T47D (cell line): Measurements from ENCODE around the gene SF3B1.
"Not testable (repeated sequence)": the region's sequence is repeated elsewhere in the genome, so short reads cannot be mapped to it uniquely, and the experiment has no call there.

ENCODE experiments used
- DNase-seq, 2 experiments: peaks; one replicate each; pipeline versions ENCODE4 v3.0.0 to v3.0.0-alpha.2; 2011 to 2012; ENCODE audit warnings: low read depth in 1 of 2, low spot score in 1 of 2
- JUND ChIP-seq: IDR thresholded peaks from 2 replicates; pipeline ENCODE4 v1.6.1; 2012; ENCODE audit warnings: low read depth
- in situ Hi-C: cut with HindIII; loops from 2 replicates; pipeline ENCODE4 v1.10.0; 2016; ENCODE audit warnings: low sequenced_read_pairs, low pct_unique_long_range_greater_than_20kb

Gene SF3B1

GRCh38 chr2:197388866-197389587 is 45.8 kb downstream of the SF3B1 start:
- in situ Hi-C loops, result no loop called here
- no peak for DNase-seq
- no peak for TF ChIP-seq JUND

GRCh38 chr2:197387179-197387578 is 47.6 kb downstream of the SF3B1 start:
- no peak for DNase-seq
- TF ChIP-seq JUND, result no peak
- in situ Hi-C loops, result no loop called here

GRCh38 chr2:197386242-197386641 is 48.6 kb downstream of the SF3B1 start:
- no peak for DNase-seq
- no peak for TF ChIP-seq JUND
- in situ Hi-C loops, result no loop called here

- no peak for DNase-seq
- no peak for TF ChIP-seq JUND
- in situ Hi-C loops, result no loop called here
Measured at GRCh38 chr2:197383825-197384224, 51.0 kb downstream of the SF3B1 start.

- DNase-seq, result no peak
- in situ Hi-C loops, result no loop called here
- TF ChIP-seq JUND, result no peak
Measured at GRCh38 chr2:197381641-197382040, 53.2 kb downstream of the SF3B1 start.

GRCh38 chr2:197379918-197380309 is 54.9 kb downstream of the SF3B1 start:
- in situ Hi-C loops, DNase-seq: not testable (repeated sequence)

- in situ Hi-C loops, DNase-seq: not testable (repeated sequence)
Measured at GRCh38 chr2:197379308-197379917, 55.4 kb downstream of the SF3B1 start.

GRCh38 chr2:197378494-197379307 is 56.1 kb downstream of the SF3B1 start:
- TF ChIP-seq JUND, result no peak
- in situ Hi-C loops, result no loop called here
- DNase-seq, result peak; percentile 21 to 64

GRCh38 chr2:197378086-197378485 is 56.7 kb downstream of the SF3B1 start:
- no peak for DNase-seq
- in situ Hi-C loops, result no loop called here
- no peak for TF ChIP-seq JUND

GRCh38 chr2:197377670-197378069 is 57.2 kb downstream of the SF3B1 start:
- in situ Hi-C loops, result no loop called here
- no peak for DNase-seq
- no peak for TF ChIP-seq JUND

GRCh38 chr2:197372592-197372991 is 62.2 kb downstream of the SF3B1 start:
- TF ChIP-seq JUND, result no peak
- DNase-seq, result no peak
- in situ Hi-C loops, result no loop called here

- DNase-seq, in situ Hi-C loops: not testable (repeated sequence)
Measured at GRCh38 chr2:197370664-197371063, 64.2 kb downstream of the SF3B1 start.

- in situ Hi-C loops, result no loop called here
- no peak for DNase-seq
- no peak for TF ChIP-seq JUND
Measured at GRCh38 chr2:197369933-197370320, 64.9 kb downstream of the SF3B1 start.
